Thyroid gland (tissue), 4 donors: ENCODE measurements around the gene BCKDHA. TPM values are rescaled to one million over a fixed set of nuclear protein-coding genes. Genes with fewer than 3 reads are reported as not detected.

Experiments
- DNase-seq, 2 donors: peaks; one replicate each; pipeline ENCODE4 v3.0.0-alpha.2; 2019
- H3K27ac ChIP-seq, 3 donors: fragments of 200-600 bp; sonication (generic); 1 replicate in 2 of 3; 2 replicates in 1 of 3; pipeline ENCODE4 v1.5.1; 2016 to 2019; ENCODE audit warnings: mild to moderate bottlenecking in 1 of 3, moderate library complexity in 1 of 3
- H3K27me3 ChIP-seq: fragments of 200-600 bp; sonication (generic); one replicate; pipeline ENCODE4 v1.5.1; 2019
- H3K36me3 ChIP-seq, 2 donors: fragments of 200-600 bp; sonication (generic); one replicate each; pipeline ENCODE4 v1.5.1; 2016 to 2019
- H3K4me1 ChIP-seq, 2 donors: fragments of 200-600 bp; sonication (generic); one replicate each; pipeline ENCODE4 v1.5.1; 2017 to 2019
- H3K4me3 ChIP-seq, 3 donors: fragments of 200-600 bp; sonication (generic); replicated peaks in 1 of 3; 1 replicate in 2 of 3; 2 replicates in 1 of 3; pipeline ENCODE4 v1.5.1; 2016; ENCODE audit warnings: mild to moderate bottlenecking in 1 of 3
- H3K9me3 ChIP-seq: fragments of 200-600 bp; sonication (generic); one replicate; pipeline ENCODE4 v1.5.1; 2017
- POLR2A ChIP-seq, 2 donors: fragments of 450-650 bp; IDR thresholded peaks; one replicate each; pipeline ENCODE4 v1.6.1; 2017; ENCODE audit warnings: antibody characterized with exemption in 2 of 2, mild to moderate bottlenecking in 2 of 2, moderate library complexity in 1 of 2
- WGBS, 2 donors: methylation state at CpG; one replicate each; pipeline ENCODE4 v1.1.5; 2017; 5-methylcytosine and 5-hydroxymethylcytosine counted together
- intact Hi-C: fragments of 100-400 bp; cut with DNase I; formaldehyde crosslinking; loops from one replicate; pipeline ENCODE4 v1.15.1; 2023
- total RNA-seq, 4 donors: library from RNA; depleted of rRNA; stranded (reverse); fragments of >200 nt; gene quantifications; one replicate each; pipeline ENCODE4 v1.2.3, GENCODE V29; 2016
- TF ChIP-seq, protein P1 (sequence below), 6 experiments: fragments of 200-600 bp in 3 of 6; fragments of 450-650 bp in 3 of 6; sonication (generic) in 3 of 6; IDR thresholded peaks; one replicate each; pipeline ENCODE4 v1.5.1; 2016 to 2019; ENCODE audit warnings: antibody characterized with exemption in 6 of 6, mild to moderate bottlenecking in 2 of 6, inconsistent platforms in 1 of 6, moderate library complexity in 1 of 6

The BCKDHA gene
- total RNA-seq, 4 donors from 2014 or later, result 57.4 to 90.9 (median 85.6) TPM

DNA sequence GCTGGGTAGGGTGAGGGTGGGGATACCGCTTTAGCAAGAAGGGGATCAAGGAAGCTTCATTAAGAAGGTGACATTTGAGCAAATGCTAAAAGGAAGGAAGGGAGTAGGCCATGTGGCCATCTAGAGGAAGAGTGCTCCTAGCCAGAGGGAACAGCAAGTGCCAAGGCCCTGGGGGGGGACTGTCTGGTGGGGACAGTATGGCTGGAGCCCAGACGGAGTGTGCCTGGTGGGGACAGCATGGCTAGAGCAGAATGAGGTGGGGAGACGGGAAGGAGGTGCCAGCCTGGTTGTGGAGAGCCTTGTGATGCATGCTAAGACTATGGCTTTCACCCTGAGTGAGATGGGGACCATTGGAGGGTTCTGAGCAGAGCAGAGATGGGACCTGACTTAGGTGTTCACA is 41.8 kb upstream of the BCKDHA start:
- H3K27me3 ChIP-seq, result peaks cover 3% of the 10 kb centered on the region
- H3K4me1 ChIP-seq, result peaks cover 12 to 21% of the 10 kb centered on the region in 2 donors
- no peaks in the 10 kb centered on the region for H3K9me3 ChIP-seq
- intact Hi-C loops, result no loop called here
- WGBS, 2 donors, result 84 to 86% methylated on average over 3 of the region's 3 CpGs
- no peak overlapping the region for H3K27ac ChIP-seq
- no peak for DNase-seq
- H3K4me3 ChIP-seq, result no peak overlapping the region
- H3K36me3 ChIP-seq, result no peaks in the 10 kb centered on the region
- TF ChIP-seq, protein P1, sequence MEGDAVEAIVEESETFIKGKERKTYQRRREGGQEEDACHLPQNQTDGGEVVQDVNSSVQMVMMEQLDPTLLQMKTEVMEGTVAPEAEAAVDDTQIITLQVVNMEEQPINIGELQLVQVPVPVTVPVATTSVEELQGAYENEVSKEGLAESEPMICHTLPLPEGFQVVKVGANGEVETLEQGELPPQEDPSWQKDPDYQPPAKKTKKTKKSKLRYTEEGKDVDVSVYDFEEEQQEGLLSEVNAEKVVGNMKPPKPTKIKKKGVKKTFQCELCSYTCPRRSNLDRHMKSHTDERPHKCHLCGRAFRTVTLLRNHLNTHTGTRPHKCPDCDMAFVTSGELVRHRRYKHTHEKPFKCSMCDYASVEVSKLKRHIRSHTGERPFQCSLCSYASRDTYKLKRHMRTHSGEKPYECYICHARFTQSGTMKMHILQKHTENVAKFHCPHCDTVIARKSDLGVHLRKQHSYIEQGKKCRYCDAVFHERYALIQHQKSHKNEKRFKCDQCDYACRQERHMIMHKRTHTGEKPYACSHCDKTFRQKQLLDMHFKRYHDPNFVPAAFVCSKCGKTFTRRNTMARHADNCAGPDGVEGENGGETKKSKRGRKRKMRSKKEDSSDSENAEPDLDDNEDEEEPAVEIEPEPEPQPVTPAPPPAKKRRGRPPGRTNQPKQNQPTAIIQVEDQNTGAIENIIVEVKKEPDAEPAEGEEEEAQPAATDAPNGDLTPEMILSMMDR (IDR thresholded peaks at IDR 0.05), result no peak
- TF ChIP-seq POLR2A (IDR thresholded peaks at IDR 0.05), result no peak

DNA sequence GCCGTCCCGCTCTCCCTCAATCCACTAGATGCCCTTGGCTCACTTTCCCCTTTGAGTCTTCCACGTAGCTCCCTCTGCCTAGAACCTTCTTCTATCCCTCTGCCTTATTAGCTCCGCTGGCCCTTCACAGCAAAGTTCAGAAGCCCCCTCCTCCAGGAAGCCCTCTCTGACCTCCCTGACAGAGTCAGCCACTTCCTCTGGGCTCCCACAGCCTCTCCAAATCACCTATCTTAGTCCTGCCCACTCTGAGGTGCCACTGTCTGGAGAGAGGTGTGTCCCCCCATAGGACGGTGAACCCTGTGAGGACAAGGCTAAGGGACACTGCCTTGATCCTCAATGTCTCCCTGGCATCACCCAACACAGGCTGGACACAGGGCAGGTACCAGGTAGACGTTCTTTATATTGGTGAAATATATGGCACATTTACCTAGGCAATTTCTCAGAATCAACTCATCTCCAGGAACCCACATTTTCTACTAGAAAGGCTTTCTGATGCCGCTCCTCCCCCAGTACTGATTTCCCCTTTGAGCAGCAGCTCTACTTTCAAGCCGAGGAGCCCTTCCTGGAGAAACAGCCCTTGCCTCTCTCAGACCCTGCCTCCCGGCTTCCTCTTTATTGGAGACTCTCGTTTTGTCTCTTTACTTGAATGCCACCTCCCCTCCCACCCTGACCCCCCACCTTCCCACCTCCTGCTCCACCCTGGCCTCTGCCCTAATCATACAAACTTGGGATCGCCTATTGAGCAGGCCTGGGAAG is 40.5 kb upstream of the BCKDHA start:
- H3K27me3 ChIP-seq, result peaks cover 3% of the 10 kb centered on the region
- no peaks in the 10 kb centered on the region for H3K9me3 ChIP-seq
- H3K27ac ChIP-seq, result no peak overlapping the region
- peaks cover 12 to 17% of the 10 kb centered on the region in 2 donors for H3K4me1 ChIP-seq
- no peaks in the 10 kb centered on the region for H3K36me3 ChIP-seq
- intact Hi-C loops, result no loop called here
- TF ChIP-seq POLR2A (IDR thresholded peaks at IDR 0.05), result no peak
- TF ChIP-seq, protein P1 (IDR thresholded peaks at IDR 0.05), result no peak
- DNase-seq, result no peak
- WGBS, 2 donors, result 88 to 92% methylated on average over 10 to 11 of the region's 11 CpGs
- H3K4me3 ChIP-seq, result no peak overlapping the region

DNA sequence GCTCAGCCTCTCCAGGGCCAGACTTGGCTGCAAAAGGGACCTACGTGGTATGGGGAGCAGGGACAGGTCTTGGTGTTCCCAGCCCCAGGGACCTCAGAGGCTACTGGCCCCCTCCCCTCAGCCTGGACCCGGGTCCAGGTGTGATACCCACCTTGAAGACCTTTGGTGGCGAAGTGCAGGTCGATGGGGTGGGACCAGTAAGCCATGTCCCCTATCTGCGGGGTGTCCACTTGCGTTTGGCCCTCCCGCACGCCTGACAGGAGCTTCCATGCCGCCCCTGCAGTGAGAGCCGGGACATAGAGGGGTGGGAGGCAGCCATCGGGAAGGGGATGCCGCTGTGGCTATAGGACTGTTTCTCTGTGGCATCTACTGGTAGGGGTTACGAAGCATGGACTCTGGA is 39.9 kb upstream of the BCKDHA start:
- H3K36me3 ChIP-seq, result no peaks in the 10 kb centered on the region
- WGBS, 2 donors, result 92 to 93% methylated on average over 11 to 13 of the region's 13 CpGs
- H3K9me3 ChIP-seq, result no peaks in the 10 kb centered on the region
- intact Hi-C loops, result no loop called here
- TF ChIP-seq POLR2A (IDR thresholded peaks at IDR 0.05), result no peak
- TF ChIP-seq, protein P1 (IDR thresholded peaks at IDR 0.05), result no peak
- no peak for DNase-seq
- H3K27me3 ChIP-seq, result peaks cover 3% of the 10 kb centered on the region
- H3K4me1 ChIP-seq, result peaks cover 11 to 12% of the 10 kb centered on the region in 2 donors
- H3K4me3 ChIP-seq, result no peak overlapping the region
- no peak overlapping the region for H3K27ac ChIP-seq

DNA sequence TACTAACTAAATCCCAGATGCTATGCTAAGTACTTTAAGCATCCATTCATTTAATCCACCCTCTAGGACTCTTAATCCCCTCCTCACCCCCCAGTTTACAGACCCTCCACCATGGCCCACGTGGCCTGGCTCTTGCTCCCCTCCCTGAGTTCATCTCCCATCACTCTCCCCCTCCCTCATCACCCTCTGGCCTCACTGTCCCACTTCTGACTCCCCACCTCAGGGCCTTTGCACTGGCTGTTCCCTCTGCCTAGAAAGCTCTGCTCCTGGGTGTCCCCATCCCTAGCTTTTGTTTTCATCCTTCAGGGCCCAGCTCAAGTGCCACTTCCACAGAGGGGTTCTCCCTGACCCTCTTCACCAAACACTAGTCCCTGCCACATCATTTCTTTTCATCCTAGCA is 37.9 kb upstream of the BCKDHA start:
- DNase-seq, result no peak
- Histone ChIP-seq H3K36me3 (no peaks in the 10 kb centered on the region), H3K9me3 (no peaks in the 10 kb centered on the region), H3K27me3 (no peaks in the 10 kb centered on the region), H3K4me3 (no peak overlapping the region), H3K27ac (no peak overlapping the region), H3K4me1 (peaks cover 5 to 11% of the 10 kb centered on the region in 2 donors)
- TF ChIP-seq, protein P1 (IDR thresholded peaks at IDR 0.05), result no peak
- no peak for TF ChIP-seq POLR2A (IDR thresholded peaks at IDR 0.05)
- intact Hi-C loops, result no loop called here
- WGBS, 2 donors, result 83 to 94% methylated on average over 1 of the region's 1 CpG

DNA sequence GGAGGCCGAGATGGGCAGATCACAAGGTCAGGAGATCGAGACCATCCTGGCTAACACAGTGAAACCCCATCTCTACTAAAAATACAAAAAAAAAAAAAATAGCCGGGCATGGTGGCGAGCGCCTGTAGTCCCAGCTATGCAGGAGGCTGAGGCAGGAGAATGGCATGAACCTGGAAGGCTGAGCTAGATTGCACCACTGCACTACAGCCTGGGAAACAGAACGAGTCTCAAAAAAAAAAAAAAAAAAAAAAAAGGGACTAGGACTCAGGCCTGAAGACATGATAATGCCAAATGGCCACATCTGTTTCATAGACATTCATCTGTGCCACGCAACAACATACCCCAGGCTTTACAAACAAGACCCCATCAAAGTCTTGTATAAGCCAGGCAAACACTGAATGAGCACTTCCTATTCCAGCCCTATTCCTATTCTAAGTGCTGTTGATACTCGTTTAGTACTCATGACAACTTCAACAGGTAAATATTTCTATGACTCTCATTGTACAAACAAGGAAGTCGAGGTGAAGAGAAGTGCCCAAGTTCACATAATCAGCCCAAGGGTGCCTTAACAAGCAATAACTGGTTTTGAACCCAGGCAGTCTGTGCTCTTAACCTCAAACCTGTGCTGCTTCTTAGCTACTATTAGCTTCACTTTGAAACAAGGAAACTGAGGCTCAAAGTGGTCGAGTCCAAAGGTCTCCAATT is 35.3 kb upstream of the BCKDHA start:
- Histone ChIP-seq H3K4me3 (no peak overlapping the region), H3K9me3 (no peaks in the 10 kb centered on the region), H3K27me3 (no peaks in the 10 kb centered on the region), H3K36me3 (no peaks in the 10 kb centered on the region), H3K4me1 (peaks cover 18 to 26% of the 10 kb centered on the region in 2 donors), H3K27ac (no peak overlapping the region)
- 83 to 90% methylated on average over 10 of the region's 10 CpGs for WGBS, 2 donors
- DNase-seq, result no peak
- TF ChIP-seq, protein P1 (IDR thresholded peaks at IDR 0.05), result no peak
- no peak for TF ChIP-seq POLR2A (IDR thresholded peaks at IDR 0.05)
- intact Hi-C loops, result no loop called here
